HEK293 (cell line): Measurements from ENCODE around the gene DNAH6.

Experiments used
- CTCF ChIA-PET: fragments of 350-600 bp; formaldehyde crosslinking; extraction: SDS; loops from one replicate; lab custom pipeline; 2021; ENCODE audit warnings: antibody characterized with exemption; lab: Yijun Ruan, JAX
- POLR2A ChIA-PET: fragments of 300-600 bp; formaldehyde crosslinking; extraction: SDS; loops from one replicate; lab custom pipeline; 2020; ENCODE audit warnings: antibody characterized with exemption, inconsistent platforms; lab: Yijun Ruan, JAX
- H3K27ac ChIP-seq: fragments of 200-500 bp; sonication (Bioruptor generic); 2 replicates; pipeline ENCODE4 v1.5.1; 2014; ENCODE audit warnings: low read depth, low read length, control low read depth, inconsistent platforms; ENCODE audit errors: extremely low read depth
- H3K36me3 ChIP-seq, 2 experiments: fragments of 200-500 bp in 1 of 2; sonication (Bioruptor generic) in 1 of 2; 1 replicate in 1 of 2; 2 replicates in 1 of 2; pipeline ENCODE4 v1.5.1; 2014 to 2017; ENCODE audit warnings: inconsistent platforms in 2 of 2, low read length in 2 of 2; ENCODE audit not compliant: control insufficient read depth in 2 of 2, insufficient read depth in 1 of 2
- H3K4me1 ChIP-seq: fragments of 200-500 bp; sonication (Bioruptor generic); 2 replicates; pipeline ENCODE4 v1.5.1; 2014; ENCODE audit warnings: mild to moderate bottlenecking, low read length, inconsistent platforms; ENCODE audit not compliant: control insufficient read depth, insufficient read depth
- H3K4me3 ChIP-seq: 2 replicates; pipeline ENCODE4 v1.5.1; 2011; ENCODE audit warnings: low read depth, mild to moderate bottlenecking, control low read depth, low read length, moderate library complexity
- H3K9me3 ChIP-seq: fragments of 200-500 bp; sonication (Bioruptor generic); 2 replicates; pipeline ENCODE4 v1.5.1; 2014; ENCODE audit warnings: low read depth, low read length, inconsistent platforms; ENCODE audit not compliant: control insufficient read depth, insufficient read depth
- GFI1B ChIP-seq: fragments of 450-650 bp; formaldehyde crosslinking; IDR thresholded peaks from 2 replicates; pipeline ENCODE4 v1.5.1; 2016; ENCODE audit warnings: missing biosample characterization, missing genetic modification characterization
- KLF17 ChIP-seq: fragments of 450-650 bp; formaldehyde crosslinking; IDR thresholded peaks from 2 replicates; pipeline ENCODE4 v1.5.1; 2016; ENCODE audit warnings: missing biosample characterization, missing genetic modification characterization
- KLF8 ChIP-seq: fragments of 450-650 bp; formaldehyde crosslinking; IDR thresholded peaks from 2 replicates; pipeline ENCODE4 v1.5.1; 2016; ENCODE audit warnings: missing biosample characterization, missing genetic modification characterization
- SCRT2 ChIP-seq: fragments of 450-650 bp; formaldehyde crosslinking; IDR thresholded peaks from 2 replicates; pipeline ENCODE4 v1.5.1; 2016; ENCODE audit warnings: missing biosample characterization, missing genetic modification characterization
- TRIM28 ChIP-seq: IDR thresholded peaks from 2 replicates; pipeline ENCODE4 v1.6.1; 2011; ENCODE audit warnings: low read length, control low read depth, borderline replicate concordance
- ZBTB20 ChIP-seq: fragments of 450-650 bp; formaldehyde crosslinking; IDR thresholded peaks from 2 replicates; pipeline ENCODE4 v1.5.1; 2016; ENCODE audit warnings: missing biosample characterization, missing genetic modification characterization
- ZNF169 ChIP-seq: fragments of 450-650 bp; formaldehyde crosslinking; IDR thresholded peaks from 2 replicates; pipeline ENCODE4 v1.5.1; 2016; ENCODE audit warnings: missing biosample characterization, missing genetic modification characterization
- ZNF184 ChIP-seq: fragments of 450-650 bp; IDR thresholded peaks from 2 replicates; pipeline ENCODE4 v1.5.1; 2018; ENCODE audit warnings: missing biosample characterization, mild to moderate bottlenecking, missing genetic modification characterization
- ZNF266 ChIP-seq: fragments of 450-650 bp; formaldehyde crosslinking; IDR thresholded peaks from 2 replicates; pipeline ENCODE4 v1.5.1; 2016; ENCODE audit warnings: missing biosample characterization, missing genetic modification characterization, low read depth
- ZNF350 ChIP-seq: fragments of 450-650 bp; formaldehyde crosslinking; IDR thresholded peaks from 2 replicates; pipeline ENCODE4 v1.5.0; 2017; ENCODE audit warnings: missing biosample characterization, mild to moderate bottlenecking, missing genetic modification characterization
- ZNF354C ChIP-seq: fragments of 450-650 bp; formaldehyde crosslinking; IDR thresholded peaks from 2 replicates; pipeline ENCODE4 v1.5.1; 2016; ENCODE audit warnings: missing biosample characterization, missing genetic modification characterization, low read depth, borderline replicate concordance
- ZNF692 ChIP-seq: fragments of 450-650 bp; formaldehyde crosslinking; IDR thresholded peaks from 2 replicates; pipeline ENCODE4 v1.5.1; 2016; ENCODE audit warnings: missing biosample characterization, missing genetic modification characterization
- ZNF76 ChIP-seq: fragments of 450-650 bp; formaldehyde crosslinking; IDR thresholded peaks from 2 replicates; pipeline ENCODE4; 2016; ENCODE audit warnings: low read depth, missing biosample characterization, missing genetic modification characterization, borderline replicate concordance
- ZNF776 ChIP-seq: fragments of 450-650 bp; formaldehyde crosslinking; IDR thresholded peaks from 2 replicates; pipeline ENCODE4 v1.5.0; 2017; ENCODE audit warnings: missing biosample characterization, missing genetic modification characterization, borderline replicate concordance
- ZXDB ChIP-seq: fragments of 450-650 bp; formaldehyde crosslinking; IDR thresholded peaks from 2 replicates; pipeline ENCODE4 v1.5.1; 2016; ENCODE audit warnings: missing biosample characterization, missing genetic modification characterization
- TF ChIP-seq, protein P1 (sequence below): fragments of 450-650 bp; formaldehyde crosslinking; IDR thresholded peaks from 2 replicates; pipeline ENCODE4 v1.5.1; 2016; ENCODE audit warnings: missing biosample characterization, missing genetic modification characterization, borderline replicate concordance
- TF ChIP-seq, protein P2 (sequence below): fragments of 450-650 bp; formaldehyde crosslinking; IDR thresholded peaks from 2 replicates; pipeline ENCODE4 v1.5.1; 2016; ENCODE audit warnings: missing biosample characterization, missing genetic modification characterization, borderline replicate concordance
- TF ChIP-seq, protein P3 (sequence below): fragments of 450-650 bp; formaldehyde crosslinking; IDR thresholded peaks from 2 replicates; pipeline ENCODE4 v1.5.1; 2016; ENCODE audit warnings: missing biosample characterization, missing genetic modification characterization
- TF ChIP-seq, protein P4 (sequence below): fragments of 450-650 bp; formaldehyde crosslinking; IDR thresholded peaks from 2 replicates; pipeline ENCODE4 v1.5.1; 2017; ENCODE audit warnings: missing biosample characterization, missing genetic modification characterization

The DNAH6 gene

DNA sequence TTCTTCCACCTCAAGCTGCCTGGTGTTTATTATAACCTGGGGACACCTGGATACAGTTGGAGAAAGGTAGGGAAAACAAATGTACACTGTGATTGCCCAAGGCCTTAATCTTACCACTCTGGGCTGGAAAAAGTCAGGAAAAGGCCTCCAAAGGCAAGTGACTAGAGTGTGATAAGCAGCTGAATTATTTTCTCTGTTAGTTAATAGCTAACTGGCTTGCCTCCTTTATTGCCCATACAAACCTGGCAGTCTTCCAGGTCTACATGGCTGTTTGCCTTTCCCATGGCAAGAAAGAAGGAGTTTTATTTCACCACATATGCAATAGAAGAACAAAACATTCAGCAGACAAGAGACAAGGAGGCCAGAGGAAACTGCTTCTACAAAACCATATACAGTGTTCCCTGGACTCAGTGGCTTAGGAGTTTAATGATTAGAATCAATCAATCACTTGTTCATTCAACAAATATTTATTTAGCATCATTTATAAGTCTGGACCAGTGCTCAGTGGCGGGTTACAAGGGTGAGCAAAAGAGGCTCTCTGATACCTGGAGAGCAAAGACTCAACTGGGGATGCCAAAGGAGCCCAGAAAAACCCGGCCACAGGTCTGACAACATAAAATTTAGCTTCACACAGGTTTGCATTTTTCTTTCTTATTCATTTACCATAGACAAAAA, 29.7 kb upstream of the DNAH6 start:
- H3K9me3 ChIP-seq, result no peaks in the 10 kb centered on the region
- no peak overlapping the region for H3K27ac ChIP-seq
- H3K36me3 ChIP-seq, result no peaks in the 10 kb centered on the region
- peaks cover 3% of the 10 kb centered on the region; the same call in 1 of the 2 replicates for H3K4me1 ChIP-seq
- TF ChIP-seq ZBTB20 (tag by site-specific recombination), result peak; percentile 26; the same call in 1 of the 2 replicates
- TF ChIP-seq, protein P1, sequence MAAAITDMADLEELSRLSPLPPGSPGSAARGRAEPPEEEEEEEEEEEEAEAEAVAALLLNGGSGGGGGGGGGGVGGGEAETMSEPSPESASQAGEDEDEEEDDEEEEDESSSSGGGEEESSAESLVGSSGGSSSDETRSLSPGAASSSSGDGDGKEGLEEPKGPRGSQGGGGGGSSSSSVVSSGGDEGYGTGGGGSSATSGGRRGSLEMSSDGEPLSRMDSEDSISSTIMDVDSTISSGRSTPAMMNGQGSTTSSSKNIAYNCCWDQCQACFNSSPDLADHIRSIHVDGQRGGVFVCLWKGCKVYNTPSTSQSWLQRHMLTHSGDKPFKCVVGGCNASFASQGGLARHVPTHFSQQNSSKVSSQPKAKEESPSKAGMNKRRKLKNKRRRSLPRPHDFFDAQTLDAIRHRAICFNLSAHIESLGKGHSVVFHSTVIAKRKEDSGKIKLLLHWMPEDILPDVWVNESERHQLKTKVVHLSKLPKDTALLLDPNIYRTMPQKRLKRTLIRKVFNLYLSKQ (tag by site-specific recombination), result no peak
- TF ChIP-seq, protein P2, sequence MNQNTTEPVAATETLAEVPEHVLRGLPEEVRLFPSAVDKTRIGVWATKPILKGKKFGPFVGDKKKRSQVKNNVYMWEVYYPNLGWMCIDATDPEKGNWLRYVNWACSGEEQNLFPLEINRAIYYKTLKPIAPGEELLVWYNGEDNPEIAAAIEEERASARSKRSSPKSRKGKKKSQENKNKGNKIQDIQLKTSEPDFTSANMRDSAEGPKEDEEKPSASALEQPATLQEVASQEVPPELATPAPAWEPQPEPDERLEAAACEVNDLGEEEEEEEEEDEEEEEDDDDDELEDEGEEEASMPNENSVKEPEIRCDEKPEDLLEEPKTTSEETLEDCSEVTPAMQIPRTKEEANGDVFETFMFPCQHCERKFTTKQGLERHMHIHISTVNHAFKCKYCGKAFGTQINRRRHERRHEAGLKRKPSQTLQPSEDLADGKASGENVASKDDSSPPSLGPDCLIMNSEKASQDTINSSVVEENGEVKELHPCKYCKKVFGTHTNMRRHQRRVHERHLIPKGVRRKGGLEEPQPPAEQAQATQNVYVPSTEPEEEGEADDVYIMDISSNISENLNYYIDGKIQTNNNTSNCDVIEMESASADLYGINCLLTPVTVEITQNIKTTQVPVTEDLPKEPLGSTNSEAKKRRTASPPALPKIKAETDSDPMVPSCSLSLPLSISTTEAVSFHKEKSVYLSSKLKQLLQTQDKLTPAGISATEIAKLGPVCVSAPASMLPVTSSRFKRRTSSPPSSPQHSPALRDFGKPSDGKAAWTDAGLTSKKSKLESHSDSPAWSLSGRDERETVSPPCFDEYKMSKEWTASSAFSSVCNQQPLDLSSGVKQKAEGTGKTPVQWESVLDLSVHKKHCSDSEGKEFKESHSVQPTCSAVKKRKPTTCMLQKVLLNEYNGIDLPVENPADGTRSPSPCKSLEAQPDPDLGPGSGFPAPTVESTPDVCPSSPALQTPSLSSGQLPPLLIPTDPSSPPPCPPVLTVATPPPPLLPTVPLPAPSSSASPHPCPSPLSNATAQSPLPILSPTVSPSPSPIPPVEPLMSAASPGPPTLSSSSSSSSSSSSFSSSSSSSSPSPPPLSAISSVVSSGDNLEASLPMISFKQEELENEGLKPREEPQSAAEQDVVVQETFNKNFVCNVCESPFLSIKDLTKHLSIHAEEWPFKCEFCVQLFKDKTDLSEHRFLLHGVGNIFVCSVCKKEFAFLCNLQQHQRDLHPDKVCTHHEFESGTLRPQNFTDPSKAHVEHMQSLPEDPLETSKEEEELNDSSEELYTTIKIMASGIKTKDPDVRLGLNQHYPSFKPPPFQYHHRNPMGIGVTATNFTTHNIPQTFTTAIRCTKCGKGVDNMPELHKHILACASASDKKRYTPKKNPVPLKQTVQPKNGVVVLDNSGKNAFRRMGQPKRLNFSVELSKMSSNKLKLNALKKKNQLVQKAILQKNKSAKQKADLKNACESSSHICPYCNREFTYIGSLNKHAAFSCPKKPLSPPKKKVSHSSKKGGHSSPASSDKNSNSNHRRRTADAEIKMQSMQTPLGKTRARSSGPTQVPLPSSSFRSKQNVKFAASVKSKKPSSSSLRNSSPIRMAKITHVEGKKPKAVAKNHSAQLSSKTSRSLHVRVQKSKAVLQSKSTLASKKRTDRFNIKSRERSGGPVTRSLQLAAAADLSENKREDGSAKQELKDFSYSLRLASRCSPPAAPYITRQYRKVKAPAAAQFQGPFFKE (tag by site-specific recombination), result no peak
- TF ChIP-seq KLF17 (tag by site-specific recombination), result no peak
- TF ChIP-seq TRIM28, result peak; percentile 59; the same call in 1 of the 2 replicates
- TF ChIP-seq, all 188 proteins: peak for 2
- no peak overlapping the region for H3K4me3 ChIP-seq
- POLR2A ChIA-PET, result no interaction called here
- CTCF ChIA-PET, result no interaction called here

DNA sequence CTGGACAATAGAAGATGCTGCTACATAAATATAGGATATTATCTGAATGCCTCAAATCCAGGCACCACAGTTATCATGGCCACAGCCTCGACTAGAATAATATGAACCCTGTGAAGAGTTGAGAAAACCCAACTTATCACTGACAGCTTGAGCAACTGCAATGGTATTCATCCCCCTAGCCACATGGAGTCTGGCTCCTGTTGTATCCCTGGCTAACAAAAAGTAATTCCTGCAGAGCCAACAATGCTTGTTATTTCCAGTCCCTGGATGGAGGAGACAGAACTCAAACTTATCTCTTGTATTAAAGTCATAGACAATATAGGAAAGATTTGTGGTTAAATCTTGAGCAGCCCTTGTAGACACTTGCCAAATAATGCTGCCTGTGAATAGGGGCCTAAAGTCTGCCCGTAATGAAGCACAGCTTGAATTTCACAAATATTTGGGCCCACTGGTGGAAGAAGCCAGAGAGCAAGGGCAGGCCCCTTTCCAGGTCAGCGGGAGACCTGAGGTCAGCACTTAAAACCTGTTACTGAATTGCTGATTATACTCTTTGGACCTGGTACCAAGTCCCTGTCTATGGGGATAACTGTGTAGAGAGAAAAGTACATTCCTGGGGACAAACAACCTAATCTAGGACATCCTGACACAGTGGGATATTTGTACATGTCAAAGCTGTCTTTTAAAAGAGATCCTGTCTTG, 28.9 kb upstream of the DNAH6 start:
- CTCF ChIA-PET, result interaction anchor here (0.6 kb wide), 1 partner anchor 147 kb away, joined by 3 read pairs; no protein-coding TSS in a partner anchor
- no peak overlapping the region for H3K4me3 ChIP-seq
- no peaks in the 10 kb centered on the region for H3K36me3 ChIP-seq
- H3K27ac ChIP-seq, result no peak overlapping the region
- POLR2A ChIA-PET, result no interaction called here
- H3K9me3 ChIP-seq, result no peaks in the 10 kb centered on the region
- peaks cover 3% of the 10 kb centered on the region; the same call in 1 of the 2 replicates for H3K4me1 ChIP-seq
- TF ChIP-seq, protein P3, sequence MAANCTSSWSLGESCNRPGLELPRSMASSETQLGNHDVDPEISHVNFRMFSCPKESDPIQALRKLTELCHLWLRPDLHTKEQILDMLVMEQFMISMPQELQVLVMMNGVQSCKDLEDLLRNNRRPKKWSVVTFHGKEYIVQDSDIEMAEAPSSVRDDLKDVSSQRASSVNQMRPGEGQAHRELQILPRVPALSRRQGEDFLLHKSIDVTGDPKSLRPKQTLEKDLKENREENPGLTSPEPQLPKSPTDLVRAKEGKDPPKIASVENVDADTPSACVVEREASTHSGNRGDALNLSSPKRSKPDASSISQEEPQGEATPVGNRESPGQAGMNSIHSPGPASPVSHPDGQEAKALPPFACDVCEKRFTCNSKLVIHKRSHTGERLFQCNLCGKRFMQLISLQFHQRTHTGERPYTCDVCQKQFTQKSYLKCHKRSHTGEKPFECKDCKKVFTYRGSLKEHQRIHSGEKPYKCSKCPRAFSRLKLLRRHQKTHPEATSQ, result no peak
- TF ChIP-seq ZNF266 (tag by site-specific recombination) (no peak), SCRT2 (tag by site-specific recombination) (no peak), KLF8 (tag by site-specific recombination) (no peak), ZNF184 (tag by site-specific recombination) (no peak), ZXDB (tag by site-specific recombination) (no peak), ZNF350 (tag by site-specific recombination) (no peak), ZNF776 (no peak), ZNF354C (tag by site-specific recombination) (no peak), ZNF76 (tag by site-specific recombination) (no peak), ZNF169 (tag by site-specific recombination) (no peak), ZNF692 (tag by site-specific recombination) (no peak), GFI1B (tag by site-specific recombination) (no peak)
- TF ChIP-seq, protein P4, sequence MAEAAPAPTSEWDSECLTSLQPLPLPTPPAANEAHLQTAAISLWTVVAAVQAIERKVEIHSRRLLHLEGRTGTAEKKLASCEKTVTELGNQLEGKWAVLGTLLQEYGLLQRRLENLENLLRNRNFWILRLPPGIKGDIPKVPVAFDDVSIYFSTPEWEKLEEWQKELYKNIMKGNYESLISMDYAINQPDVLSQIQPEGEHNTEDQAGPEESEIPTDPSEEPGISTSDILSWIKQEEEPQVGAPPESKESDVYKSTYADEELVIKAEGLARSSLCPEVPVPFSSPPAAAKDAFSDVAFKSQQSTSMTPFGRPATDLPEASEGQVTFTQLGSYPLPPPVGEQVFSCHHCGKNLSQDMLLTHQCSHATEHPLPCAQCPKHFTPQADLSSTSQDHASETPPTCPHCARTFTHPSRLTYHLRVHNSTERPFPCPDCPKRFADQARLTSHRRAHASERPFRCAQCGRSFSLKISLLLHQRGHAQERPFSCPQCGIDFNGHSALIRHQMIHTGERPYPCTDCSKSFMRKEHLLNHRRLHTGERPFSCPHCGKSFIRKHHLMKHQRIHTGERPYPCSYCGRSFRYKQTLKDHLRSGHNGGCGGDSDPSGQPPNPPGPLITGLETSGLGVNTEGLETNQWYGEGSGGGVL, result no peak
